Tibial nerve (tissue), 4 donors: ENCODE measurements around the gene RAB3D. TPM values are rescaled to one million over a fixed set of nuclear protein-coding genes. Genes with fewer than 3 reads are reported as not detected.
"Not testable (repeated sequence)": the region's sequence is repeated elsewhere in the genome, so short reads cannot be mapped to it uniquely, and the experiment has no call there.

Experiments
- DNase-seq, 2 donors: peaks; one replicate each; pipeline ENCODE4 v3.0.0-alpha.2; 2019; ENCODE audit warnings: low spot score in 2 of 2
- H3K27ac ChIP-seq, 4 donors: fragments of 200-600 bp; sonication (generic) in 3 of 4; one replicate each; pipeline ENCODE4 v1.5.1; 2017 to 2019; ENCODE audit warnings: mild to moderate bottlenecking in 1 of 4
- H3K27me3 ChIP-seq, 2 donors: fragments of 200-600 bp; sonication (generic) in 1 of 2; one replicate each; pipeline versions ENCODE4 v1.5.1 to v1.6.0; 2017 to 2019
- H3K36me3 ChIP-seq, 3 donors: fragments of 200-600 bp; sonication (generic); one replicate each; pipeline ENCODE4 v1.5.1; 2018 to 2019
- H3K4me1 ChIP-seq, 4 donors: fragments of 200-600 bp; sonication (generic) in 3 of 4; one replicate each; pipeline ENCODE4 v1.5.1; 2017 to 2019
- H3K4me3 ChIP-seq, 4 donors: fragments of 200-600 bp; sonication (generic) in 3 of 4; one replicate each; pipeline ENCODE4 v1.5.1; 2017 to 2019; ENCODE audit warnings: mild to moderate bottlenecking in 1 of 4, moderate library complexity in 1 of 4
- H3K9me3 ChIP-seq, 4 donors: fragments of 200-600 bp; sonication (generic) in 3 of 4; one replicate each; pipeline ENCODE4 v1.5.1; 2017 to 2019
- EP300 ChIP-seq, 2 donors: sonication (generic); formaldehyde crosslinking; IDR thresholded peaks; one replicate each; pipeline ENCODE4 v1.6.1; 2017; ENCODE audit warnings: antibody characterized with exemption in 2 of 2, mild to moderate bottlenecking in 1 of 2
- POLR2A ChIP-seq, 2 donors: fragments of 450-650 bp; IDR thresholded peaks; one replicate each; pipeline ENCODE4 v1.6.1; 2017; ENCODE audit warnings: antibody characterized with exemption in 2 of 2, mild to moderate bottlenecking in 2 of 2, moderate library complexity in 2 of 2
- WGBS, 2 donors: methylation state at CpG; one replicate each; pipeline ENCODE4 v1.1.5; 2018; 5-methylcytosine and 5-hydroxymethylcytosine counted together
- total RNA-seq, 4 donors: library from RNA; depleted of rRNA; stranded (reverse); fragments of >200 nt; gene quantifications; one replicate each; pipeline ENCODE4 v1.1.0, GENCODE V29; 2016
- TF ChIP-seq, protein P1 (sequence below), 5 experiments: fragments of 200-600 bp in 3 of 5; fragments of 450-650 bp in 2 of 5; sonication (generic) in 3 of 5; IDR thresholded peaks; one replicate each; pipeline ENCODE4 v1.5.1; 2016 to 2019; ENCODE audit warnings: antibody characterized with exemption in 5 of 5, mild to moderate bottlenecking in 3 of 5, moderate library complexity in 2 of 5

RAB3D gene
- total RNA-seq, 4 donors from 2014 or later: 12.9 to 20.8 (median 17.9) TPM

DNA sequence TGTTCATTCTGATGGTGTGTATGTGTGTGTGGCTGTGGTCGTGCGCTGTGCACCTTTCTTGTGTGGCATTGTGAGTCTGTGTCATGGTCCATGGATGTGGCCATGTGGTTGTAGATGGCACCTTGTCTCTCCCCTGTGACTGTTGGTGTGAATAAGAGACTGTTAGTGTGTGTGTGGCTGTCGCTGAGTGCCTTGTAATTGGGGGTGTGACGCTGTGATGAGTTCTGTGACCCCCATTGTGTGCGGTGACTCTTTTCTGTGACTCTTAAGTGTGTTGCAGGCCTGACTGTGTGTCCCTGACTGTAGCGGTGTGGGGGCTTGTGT is 16.6 kb upstream of the RAB3D start:
- Histone ChIP-seq H3K27me3 (no peaks in the 10 kb centered on the region), H3K4me1 (peaks cover 0 to 20% (median 4%) of the 10 kb centered on the region in 4 donors), H3K9me3 (no peaks in the 10 kb centered on the region), H3K4me3 (peak overlapping the region; percentile 57 to 77 (median 64)), H3K36me3 (peaks cover 0 to 39% (median 0%) of the 10 kb centered on the region in 3 donors), H3K27ac (peak overlapping the region in 3 of 4 donors; percentile 74 to 87 (median 76))
- 68 to 77% methylated on average over 6 of the region's 6 CpGs for WGBS, 2 donors
- TF ChIP-seq EP300 (IDR thresholded peaks at IDR 0.05): no peak
- no peak for DNase-seq

DNA sequence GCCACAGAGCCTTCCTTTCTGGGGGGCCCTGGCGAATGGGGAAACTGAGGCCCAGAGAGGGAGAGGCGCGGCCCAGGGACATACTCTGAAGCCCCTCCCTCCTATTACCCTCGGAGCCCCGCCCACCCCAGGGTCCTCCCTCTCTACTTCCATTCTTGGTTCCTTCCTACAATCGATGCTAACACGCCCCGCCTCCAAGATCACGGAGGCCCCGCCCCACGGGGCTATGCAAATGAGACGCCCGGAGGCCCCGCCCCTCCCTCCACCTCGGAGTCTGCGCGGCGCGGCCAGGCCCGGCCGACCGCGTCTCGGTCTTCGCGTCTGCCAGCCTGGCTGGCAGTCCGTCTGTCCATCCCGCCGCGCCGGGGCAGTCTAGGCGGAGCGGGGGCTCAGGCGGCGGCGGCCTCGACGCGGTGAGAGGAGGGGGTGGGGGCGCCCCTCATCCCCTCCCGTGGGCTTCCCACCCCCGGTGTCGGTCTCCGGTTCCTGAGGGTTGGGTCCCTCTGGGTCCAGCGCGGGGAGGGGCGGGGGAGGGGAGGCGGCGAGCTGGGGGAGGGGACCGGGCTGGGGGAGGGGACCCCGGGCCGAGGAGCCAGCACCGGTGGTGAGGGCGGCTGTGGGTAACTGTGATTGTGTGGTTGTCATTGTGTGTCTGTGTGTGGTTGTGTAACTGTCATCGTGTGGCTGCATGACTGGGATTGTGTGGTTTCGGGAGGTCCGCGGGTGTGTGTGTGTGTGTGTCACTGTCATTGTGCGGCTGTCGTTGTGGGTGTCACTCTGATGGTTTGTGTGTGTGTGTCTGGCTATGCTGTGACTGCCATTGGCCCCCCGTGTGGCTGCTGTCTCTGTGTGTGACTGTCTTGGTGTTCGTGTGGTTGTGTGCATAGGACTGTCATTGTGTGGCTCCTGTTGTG is 16.0 kb upstream of the RAB3D start, which contains the start of gene PLPPR2:
PLPPR2 (plus strand) TSS at position 273 of the 914 bp plus-strand sequence. CDS start 2,242 bp downstream, outside the sequence.
- Histone ChIP-seq H3K4me1 (peaks cover 0 to 19% (median 4%) of the 10 kb centered on the region in 4 donors), H3K9me3 (no peaks in the 10 kb centered on the region), H3K4me3 (peak within 1 kb of the TSS; percentile 57 to 77 (median 64)), H3K36me3 (peaks cover 0 to 33% (median 0%) of the 10 kb centered on the region in 3 donors), H3K27me3 (no peaks in the 10 kb centered on the region), H3K27ac (peak within 1 kb of the TSS; percentile 74 to 87 (median 76))
- DNase-seq: peak; percentile 96 to 97
- TF ChIP-seq POLR2A (IDR thresholded peaks at IDR 0.05): peak; percentile 35 to 73
- peak in 1 of 2 donors; percentile 65 for TF ChIP-seq EP300 (IDR thresholded peaks at IDR 0.05)
- TF ChIP-seq, protein P1, sequence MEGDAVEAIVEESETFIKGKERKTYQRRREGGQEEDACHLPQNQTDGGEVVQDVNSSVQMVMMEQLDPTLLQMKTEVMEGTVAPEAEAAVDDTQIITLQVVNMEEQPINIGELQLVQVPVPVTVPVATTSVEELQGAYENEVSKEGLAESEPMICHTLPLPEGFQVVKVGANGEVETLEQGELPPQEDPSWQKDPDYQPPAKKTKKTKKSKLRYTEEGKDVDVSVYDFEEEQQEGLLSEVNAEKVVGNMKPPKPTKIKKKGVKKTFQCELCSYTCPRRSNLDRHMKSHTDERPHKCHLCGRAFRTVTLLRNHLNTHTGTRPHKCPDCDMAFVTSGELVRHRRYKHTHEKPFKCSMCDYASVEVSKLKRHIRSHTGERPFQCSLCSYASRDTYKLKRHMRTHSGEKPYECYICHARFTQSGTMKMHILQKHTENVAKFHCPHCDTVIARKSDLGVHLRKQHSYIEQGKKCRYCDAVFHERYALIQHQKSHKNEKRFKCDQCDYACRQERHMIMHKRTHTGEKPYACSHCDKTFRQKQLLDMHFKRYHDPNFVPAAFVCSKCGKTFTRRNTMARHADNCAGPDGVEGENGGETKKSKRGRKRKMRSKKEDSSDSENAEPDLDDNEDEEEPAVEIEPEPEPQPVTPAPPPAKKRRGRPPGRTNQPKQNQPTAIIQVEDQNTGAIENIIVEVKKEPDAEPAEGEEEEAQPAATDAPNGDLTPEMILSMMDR (IDR thresholded peaks at IDR 0.05): peak in 1 of 5 experiments; percentile 19
- WGBS, 2 donors: 2 to 6% methylated on average over 30 to 43 of the region's 62 CpGs

DNA sequence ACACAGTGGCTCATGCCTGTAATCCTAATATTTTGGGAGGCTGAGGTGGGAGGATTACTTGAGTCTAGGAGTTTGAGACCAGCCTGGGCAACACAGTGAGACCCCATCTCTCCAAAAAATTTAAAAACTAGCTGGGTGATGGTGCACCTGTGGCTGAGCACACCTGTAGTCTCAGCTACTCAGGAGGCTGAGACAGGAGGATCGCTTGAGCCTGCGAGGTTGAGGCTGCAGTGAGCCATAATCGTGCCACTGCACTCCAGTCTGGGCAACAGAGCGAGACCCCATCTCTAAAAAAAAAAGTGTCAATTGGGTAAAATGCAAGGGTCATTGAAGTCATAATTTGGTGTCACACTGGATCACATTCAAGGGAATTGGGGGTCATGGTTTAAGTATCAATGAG is 14.6 kb upstream of the RAB3D start:
- peaks cover 0 to 30% (median 0%) of the 10 kb centered on the region in 3 donors for H3K36me3 ChIP-seq
- not testable (repeated sequence) for H3K9me3 ChIP-seq, H3K27me3 ChIP-seq, DNase-seq, H3K4me3 ChIP-seq, H3K27ac ChIP-seq
- 95 to 96% methylated on average over 4 of the region's 4 CpGs for WGBS, 2 donors
- H3K4me1 ChIP-seq: peaks cover 0 to 19% (median 4%) of the 10 kb centered on the region in 4 donors

DNA sequence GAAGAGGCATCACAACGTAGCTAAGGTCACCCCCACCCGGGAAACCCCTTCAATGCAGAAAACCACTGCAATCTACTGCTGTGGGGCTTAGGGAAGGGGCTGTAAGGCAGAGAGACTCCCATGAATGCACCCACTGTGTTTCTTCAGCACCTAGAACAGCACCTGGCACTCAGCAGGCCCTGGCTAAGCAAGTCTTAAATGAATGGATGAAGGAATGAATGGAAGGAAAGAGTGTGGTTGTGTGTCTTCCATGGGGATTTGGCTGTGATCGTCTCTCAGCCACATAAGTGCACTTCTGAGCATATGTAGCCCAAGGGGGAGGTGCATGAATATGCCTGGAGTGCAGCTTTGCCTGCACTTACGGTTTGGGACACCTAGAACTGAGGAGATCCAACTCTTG is 9.7 kb upstream of the RAB3D start:
- 86 to 92% methylated on average over 4 of the region's 4 CpGs for WGBS, 2 donors

DNA sequence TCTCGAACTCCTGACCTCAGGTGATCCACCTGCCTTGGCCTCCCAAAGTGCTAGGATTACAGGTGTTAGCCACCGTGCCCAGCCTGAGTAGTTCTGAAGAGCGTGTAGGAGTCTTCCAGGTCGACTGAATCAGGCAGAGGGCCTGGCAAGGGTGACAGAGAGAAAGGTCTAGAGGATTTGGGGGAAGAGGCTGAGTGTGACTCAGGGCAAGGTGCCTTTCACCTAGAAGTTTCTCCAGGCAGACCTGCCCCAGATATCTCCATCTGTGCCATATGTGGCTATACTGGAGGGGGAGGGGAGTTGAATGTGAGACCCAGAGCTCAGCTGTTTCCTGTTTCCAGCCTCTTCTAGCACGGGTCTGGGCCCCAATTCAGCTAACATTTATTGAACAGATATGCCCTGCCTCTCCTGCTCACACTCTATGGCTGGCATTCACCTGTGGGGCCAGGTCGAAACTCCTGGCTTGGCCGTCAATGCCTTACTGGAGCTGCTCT is 8.1 kb upstream of the RAB3D start:
- 80% methylated on average over 7 of the region's 7 CpGs for WGBS, 2 donors
- Histone ChIP-seq H3K36me3 (peaks cover 0 to 18% (median 0%) of the 10 kb centered on the region in 3 donors), H3K4me1 (peaks cover 0 to 35% (median 23%) of the 10 kb centered on the region in 4 donors), H3K27ac (peak overlapping the region in 1 of 4 donors; percentile 96), H3K4me3 (no peak overlapping the region), H3K27me3 (no peaks in the 10 kb centered on the region), H3K9me3 (peaks cover 0 to 11% (median 0%) of the 10 kb centered on the region in 4 donors)
- TF ChIP-seq, protein P1 (IDR thresholded peaks at IDR 0.05): no peak
- TF ChIP-seq POLR2A (IDR thresholded peaks at IDR 0.05): no peak
- no peak for TF ChIP-seq EP300 (IDR thresholded peaks at IDR 0.05)
- DNase-seq: no peak

More for the DNA sequence above, 9.7 kb upstream of the RAB3D start:
- Histone ChIP-seq H3K36me3 (peaks cover 0 to 25% (median 0%) of the 10 kb centered on the region in 3 donors), H3K27me3 (no peaks in the 10 kb centered on the region), H3K27ac (no peak overlapping the region), H3K4me3 (no peak overlapping the region), H3K4me1 (peaks cover 0 to 23% (median 17%) of the 10 kb centered on the region in 4 donors), H3K9me3 (peaks cover 0 to 11% (median 0%) of the 10 kb centered on the region in 4 donors)
- no peak for TF ChIP-seq EP300 (IDR thresholded peaks at IDR 0.05)
- TF ChIP-seq POLR2A (IDR thresholded peaks at IDR 0.05): no peak
- TF ChIP-seq, protein P1 (IDR thresholded peaks at IDR 0.05): no peak
- DNase-seq: no peak
